K562 (cell line): ENCODE results near the gene FUT4. TPM values are rescaled to one million over a fixed set of nuclear protein-coding genes. Genes with fewer than 3 reads are reported as not detected.

Experiments used
- ATAC-seq: fragments of 200-7000 bp; cut with Tn5 transposase; 3 replicates; pipeline ENCODE4 v1.9.1; 2020; ENCODE audit warnings: moderate library complexity
- BruUV-seq: library from RNA; stranded (reverse); fragments of 400-500 nt; replicated peaks from 2 replicates; lab custom pipeline; 2021; lab: Mats Ljungman, UMichigan
- CTCF ChIA-PET: fragments of 300-600 bp; formaldehyde crosslinking; extraction: SDS; loops from one replicate; lab custom pipeline; 2021; ENCODE audit warnings: low intra/inter-chr PET ratio; lab: Yijun Ruan, JAX
- POLR2A ChIA-PET: fragments of 300-600, 350-650 bp; sonication (Branson Sonifier 250); formaldehyde crosslinking; extraction: SDS; loops from one replicate; lab custom pipeline; 2021; ENCODE audit warnings: antibody characterized with exemption, inconsistent platforms; lab: Yijun Ruan, JAX
- DNase-seq, 4 experiments: peaks; one replicate each; pipeline versions ENCODE4 v3.0.0 to v3.0.0-alpha.2; 2011 to 2018; ENCODE audit warnings: low spot score in 3 of 4, mixed read lengths in 3 of 4; ENCODE audit errors: extremely low read depth in 1 of 4
- FAIRE-seq: peaks from 2 replicates; lab custom pipeline; 2011; peaks lifted over from hg19 to GRCh38; lab: Jason Lieb, UNC
- H2AFZ ChIP-seq: 2 replicates; pipeline ENCODE4 v1.6.0; 2011; ENCODE audit warnings: low read depth, low read length, control low read depth, inconsistent platforms
- H3K27ac ChIP-seq: fragments of 200-600 bp; 3 replicates; pipeline ENCODE4 v1.8.0; 2011; ENCODE audit warnings: low read depth, mild to moderate bottlenecking, control low read depth, inconsistent platforms, low read length, moderate library complexity, mixed read lengths; ENCODE audit errors: extremely low read depth
- H3K27me3 ChIP-seq, 2 experiments: fragments of 300-600 bp in 1 of 2; 2 replicates in 1 of 2; 3 replicates in 1 of 2; pipeline versions ENCODE4 v1.6.0 to v1.8.0; 2011; ENCODE audit warnings: inconsistent platforms in 2 of 2, low read length in 2 of 2, mild to moderate bottlenecking in 1 of 2, mixed read lengths in 1 of 2, moderate library complexity in 1 of 2; ENCODE audit not compliant: control insufficient read depth in 2 of 2, insufficient read depth in 2 of 2
- H3K36me3 ChIP-seq: fragments of 300-600 bp; 3 replicates; pipeline ENCODE4 v1.8.0; 2011; ENCODE audit warnings: mild to moderate bottlenecking, low read length, inconsistent platforms; ENCODE audit not compliant: control insufficient read depth, insufficient read depth
- H3K4me1 ChIP-seq, 2 experiments: fragments of 200-600 bp in 1 of 2; replicated peaks in 1 of 2; 2 replicates in 1 of 2; 3 replicates in 1 of 2; pipeline versions ENCODE4 v1.5.1 to v1.8.0; 2011; ENCODE audit warnings: inconsistent platforms in 2 of 2, low read length in 2 of 2, mild to moderate bottlenecking in 1 of 2, mixed read lengths in 1 of 2, moderate library complexity in 1 of 2; ENCODE audit not compliant: control insufficient read depth in 2 of 2, insufficient read depth in 2 of 2
- H3K4me2 ChIP-seq: 2 replicates; pipeline ENCODE4 v1.6.1; 2011; ENCODE audit warnings: low read length, control low read depth, inconsistent platforms, mixed read lengths; ENCODE audit not compliant: insufficient read depth
- H3K4me3 ChIP-seq: fragments of 200-600 bp; sonication (generic), shearing (Covaris generic); 2 replicates; pipeline ENCODE4 v1.5.1; 2016; ENCODE audit warnings: control low read depth, inconsistent platforms
- H3K79me2 ChIP-seq: fragments of 200-600 bp; 3 replicates; pipeline ENCODE4 v1.8.0; 2011; ENCODE audit warnings: low read length, inconsistent platforms; ENCODE audit not compliant: control insufficient read depth, insufficient read depth
- H3K9ac ChIP-seq, 2 experiments: 2 replicates each; pipeline versions ENCODE4 v1.6.0 to v1.6.1; 2011; ENCODE audit warnings: low read depth in 2 of 2, low read length in 2 of 2, control low read depth in 1 of 2, inconsistent platforms in 1 of 2, mild to moderate bottlenecking in 1 of 2, mixed read lengths in 1 of 2; ENCODE audit not compliant: insufficient read depth in 1 of 2
- H3K9me1 ChIP-seq: one replicate; pipeline ENCODE4 v1.6.0; 2011; ENCODE audit warnings: inconsistent platforms, mild to moderate bottlenecking, low read length, moderate library complexity; ENCODE audit not compliant: control insufficient read depth, insufficient read depth
- H3K9me3 ChIP-seq: replicated peaks from 2 replicates; pipeline ENCODE4 v1.5.1; 2011; ENCODE audit warnings: low read depth, low read length, inconsistent platforms; ENCODE audit not compliant: control insufficient read depth, insufficient read depth
- H4K20me1 ChIP-seq: replicated peaks from 2 replicates; pipeline ENCODE4 v1.6.1; 2011; ENCODE audit warnings: low read length, inconsistent platforms, mixed read lengths; ENCODE audit not compliant: control insufficient read depth, insufficient read depth
- CBX3 ChIP-seq, 2 experiments: IDR thresholded peaks; 1 replicate in 1 of 2; 2 replicates in 1 of 2; pipeline ENCODE4 v1.6.1; 2012; ENCODE audit warnings: inconsistent platforms in 2 of 2, low read length in 2 of 2, borderline replicate concordance in 1 of 2, control low read depth in 1 of 2
- CTBP1 ChIP-seq: fragments of 450-650 bp; IDR thresholded peaks from 2 replicates; pipeline ENCODE4 v1.6.1; 2016; ENCODE audit warnings: borderline replicate concordance
- E2F6 ChIP-seq, 2 experiments: IDR thresholded peaks; 2 replicates each; pipeline ENCODE4 v1.6.1; 2011; ENCODE audit warnings: borderline replicate concordance in 1 of 2, control low read depth in 1 of 2, low read depth in 1 of 2, low read length in 1 of 2, mild to moderate bottlenecking in 1 of 2, mixed read lengths in 1 of 2, moderate library complexity in 1 of 2; ENCODE audit not compliant: insufficient read depth in 1 of 2, insufficient read length in 1 of 2, poor library complexity in 1 of 2, severe bottlenecking in 1 of 2; ENCODE audit errors: extremely low read depth in 1 of 2
- EGR1 ChIP-seq: fragments of 450-650 bp; conservative IDR thresholded peaks from 2 replicates; pipeline ENCODE4 v1.6.1; 2017; ENCODE audit warnings: mild to moderate bottlenecking
- ETS2 ChIP-seq: IDR thresholded peaks from 2 replicates; pipeline ENCODE4 v1.6.1; 2016; ENCODE audit warnings: borderline replicate concordance, missing genetic modification characterization, mild to moderate bottlenecking, moderate library complexity, missing compliant biosample characterization; ENCODE audit not compliant: poor library complexity, severe bottlenecking
- GABPA ChIP-seq: fragments of 200-800 bp; sonication (Bioruptor generic); conservative IDR thresholded peaks from 2 replicates; pipeline ENCODE4 v1.6.1; 2016; ENCODE audit warnings: low read depth, missing genetic modification characterization, missing compliant biosample characterization
- GTF2F1 ChIP-seq: IDR thresholded peaks from 2 replicates; pipeline ENCODE4 v1.6.1; 2011; ENCODE audit warnings: low read depth, low read length, improper control_type of control experiment
- HIVEP1 ChIP-seq: fragments of 250-450 bp; sonication (Bioruptor Pico); IDR thresholded peaks from 2 replicates; pipeline ENCODE4 v1.4.0; 2020; ENCODE audit warnings: mild to moderate bottlenecking
- HMGN3 ChIP-seq: IDR thresholded peaks from 2 replicates; pipeline ENCODE4 v1.6.1; 2011; ENCODE audit warnings: borderline replicate concordance, low read depth, mild to moderate bottlenecking, mixed read lengths, low read length; ENCODE audit not compliant: insufficient read length; ENCODE audit errors: extremely low read depth
- KAT8 ChIP-seq: fragments of 450-650 bp; IDR thresholded peaks from 2 replicates; pipeline ENCODE4 v1.6.1; 2016; ENCODE audit warnings: low read depth, mild to moderate bottlenecking
- KLF1 ChIP-seq: fragments of 450-650 bp; IDR thresholded peaks from 2 replicates; pipeline ENCODE4 v1.6.1; 2016; ENCODE audit warnings: missing genetic modification characterization, missing compliant biosample characterization
- MAZ ChIP-seq, 2 experiments: fragments of 450-650 bp in 1 of 2; sonication (generic) in 1 of 2; formaldehyde crosslinking; IDR thresholded peaks in 1 of 2; conservative IDR thresholded peaks in 1 of 2; 2 replicates each; pipeline versions ENCODE4 v1.4.0 to v1.5.0; 2020; ENCODE audit warnings: mild to moderate bottlenecking in 1 of 2, missing genetic modification reagents in 1 of 2
- MYC ChIP-seq, 2 experiments: fragments of 250-450 bp in 1 of 2; sonication (Bioruptor Pico) in 1 of 2; IDR thresholded peaks; 2 replicates each; pipeline versions ENCODE4 v1.5.1 to v1.6.1; 2012 to 2021; ENCODE audit warnings: low read depth in 2 of 2, borderline replicate concordance in 1 of 2, improper control_type of control experiment in 1 of 2, low read length in 1 of 2, mild to moderate bottlenecking in 1 of 2, moderate library complexity in 1 of 2
- PML ChIP-seq: IDR thresholded peaks from 2 replicates; pipeline ENCODE4 v1.6.1; 2012; ENCODE audit warnings: low read length, inconsistent platforms
- RBM34 ChIP-seq: fragments of 200-400 bp; formaldehyde crosslinking; IDR thresholded peaks from 2 replicates; pipeline ENCODE4 v1.6.1; 2018; ENCODE audit warnings: low read length, borderline replicate concordance; ENCODE audit not compliant: insufficient read depth
- USF2 ChIP-seq: sonication (generic); formaldehyde crosslinking; IDR thresholded peaks from 2 replicates; pipeline ENCODE4 v1.5.0; 2020; ENCODE audit warnings: missing genetic modification reagents
- WGBS: fragments of 100-300 bp; shearing (Covaris generic); methylation state at CpG from one replicate; pipeline ENCODE4 v1.1.6; 2016; ENCODE audit warnings: low coverage, mixed read lengths; ENCODE audit not compliant: insufficient coverage; ENCODE audit errors: missing lambda C conversion rate; 5-methylcytosine and 5-hydroxymethylcytosine counted together
- in situ Hi-C: fragments of 300-500 bp; cut with MboI; formaldehyde crosslinking; loops from 4 replicates; pipeline ENCODE4 v1.15.0; 2018; ENCODE audit warnings: inconsistent platforms, mixed read lengths
- intact Hi-C: fragments of 100-400 bp; cut with micrococcal nuclease; formaldehyde crosslinking; loops from 2 replicates; pipeline ENCODE4 v1.14.2; 2022
- polyA plus RNA-seq, 8 experiments: library from polyadenylated mRNA; depleted of rRNA in 4 of 8; stranded (reverse) in 5 of 8; unstranded in 3 of 8; fragments of >200 nt; fragmentation: Nextera tagmentation in 2 of 8; fragmentation: Illumina TruSeq in 1 of 8; extraction: Ambion mirVana in 2 of 8; extraction: Trizol in 1 of 8; gene quantifications; 2 replicates each; pipeline versions ENCODE4 v1.2.1 to v1.2.3, GENCODE V29; 2011 to 2014; ENCODE audit warnings: inconsistent platforms in 1 of 8, missing spikeins in 1 of 8
- total RNA-seq, 7 experiments: library from RNA; depleted of rRNA in 6 of 7; stranded (reverse); fragments of >200 nt in 6 of 7; fragmentation: Illumina TruSeq in 2 of 7; extraction: Trizol in 2 of 7; gene quantifications; 2 replicates each; pipeline versions ENCODE4 v1.2.1 to v1.2.3, GENCODE V29; 2011 to 2021; ENCODE audit warnings: low replicate concordance in 1 of 7
- TF ChIP-seq, protein P1 (sequence below): fragments of 450-650 bp; IDR thresholded peaks from 2 replicates; pipeline ENCODE4 v1.6.1; 2016; ENCODE audit warnings: missing biosample characterization, missing genetic modification characterization

The FUT4 gene
- total and polyA plus RNA-seq, 9 of the 15 experiments (the other 6 are each of a cell fraction or from before 2014, with no cell fraction given) = 1.1 to 8.9 (median 5.5) TPM

DNA sequence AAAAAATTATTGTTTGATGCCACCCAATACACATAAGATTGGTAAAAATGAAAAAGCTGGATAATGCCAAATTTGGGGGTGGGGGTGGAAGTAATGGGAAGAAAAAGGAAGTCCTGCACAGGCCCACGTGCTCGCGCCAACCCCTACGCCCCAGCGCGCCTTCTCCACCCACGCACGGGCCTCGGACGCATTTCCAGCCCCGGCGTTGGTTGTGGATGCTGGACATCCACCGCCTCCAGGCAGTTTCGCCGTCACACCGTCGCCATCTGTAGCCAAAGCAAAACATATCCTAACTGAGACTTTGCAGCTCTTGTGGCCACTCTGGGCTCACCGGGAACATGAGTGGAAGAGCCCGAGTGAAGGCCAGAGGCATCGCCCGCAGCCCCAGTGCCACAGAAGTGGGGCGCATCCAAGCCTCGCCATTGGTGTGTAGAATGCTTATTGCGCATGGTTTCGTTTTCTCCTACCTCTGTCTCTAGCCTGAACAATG, 23.5 kb downstream of the FUT4 start, which contains the start of gene PIWIL4:
TSS of gene PIWIL4 (plus strand) at position 188 of the 490 bp plus-strand sequence. CDS start at position 339, 151 bp downstream.
- 37% methylated on average over 25 of the region's 25 CpGs for WGBS
- ATAC-seq (peak; percentile 80), FAIRE-seq (no peak), DNase-seq (peak; percentile 61 to 78 (median 68))
- peak within 1 kb of the TSS; percentile 95 for H2AFZ ChIP-seq
- in situ Hi-C loops = no loop called here
- CTCF ChIA-PET = no interaction called here
- H3K9me1 ChIP-seq = no peaks in the 10 kb centered on the region
- intact Hi-C loops = no loop called here
- peak within 1 kb of the TSS; percentile 76 to 87 for H3K9ac ChIP-seq
- H4K20me1 ChIP-seq = no peaks in the 10 kb centered on the region
- H3K36me3 ChIP-seq = no peaks in the 10 kb centered on the region; the same call in 2 of the 3 replicates
- POLR2A ChIA-PET = no interaction called here
- no peaks in the 10 kb centered on the region for H3K27me3 ChIP-seq
- peak within 1 kb of the TSS; percentile 39 for H3K4me3 ChIP-seq
- H3K4me1 ChIP-seq = peaks cover 5 to 28% of the 10 kb centered on the region in 2 experiments
- peaks cover 13% of the 10 kb centered on the region; the same call in 2 of the 3 replicates for H3K79me2 ChIP-seq
- H3K9me3 ChIP-seq = no peaks in the 10 kb centered on the region
- H3K27ac ChIP-seq = peak within 1 kb of the TSS; percentile 85
- peak within 1 kb of the TSS; percentile 87 for H3K4me2 ChIP-seq
- BruUV-seq = no TSS peak
- TF ChIP-seq KAT8 (no peak), KLF1 (peak; percentile 49; the same call in 1 of the 2 replicates), EGR1 (peak; percentile 98), HIVEP1 (CRISPR knock-in tag) (no peak), E2F6 (IDR thresholded peaks at IDR 0.05; ENCODE audit: borderline replicate concordance in 1 of 2, extremely low read depth in 1 of 2, insufficient read depth in 1 of 2, insufficient read length in 1 of 2, low read depth in 1 of 2, low read length in 1 of 2, poor library complexity in 1 of 2, severe bottlenecking in 1 of 2) (peak; percentile 90 to 91), RBM34 (no peak), GTF2F1 (no peak), HMGN3 (peak; percentile 28), CBX3 (IDR thresholded peaks at IDR 0.05; ENCODE audit: borderline replicate concordance in 1 of 2, low read length in 2 of 2) (0 out of 3 replicates have a peak, but pooled peaks of 1 of the 2 experiments have one; percentile 50), PML (0 out of 2 replicates have a peak, but pooled peaks have one; percentile 18), CTBP1 (peak; percentile 49; the same call in 1 of the 2 replicates), ETS2 (tag) (no peak), GABPA (tag) (0 out of 2 replicates have a peak, but pooled peaks have one; percentile 5), MYC (IDR thresholded peaks at IDR 0.05; ENCODE audit: low read depth, low read length) (peak; percentile 93), MYC (CRISPR knock-in tag; IDR thresholded peaks at IDR 0.05; ENCODE audit: borderline replicate concordance, low read depth) (peak; percentile 81; the same call in 1 of the 2 replicates), MAZ (CRISPR knock-in tag; conservative IDR thresholded peaks at IDR 0.05 in 1 of 2, IDR thresholded peaks at IDR 0.05 in 1 of 2) (peak in 1 of 2 experiments; percentile 60; a peak in 2 of 4 replicates), USF2 (CRISPR knock-in tag) (peak; percentile 51)
- TF ChIP-seq, protein P1, sequence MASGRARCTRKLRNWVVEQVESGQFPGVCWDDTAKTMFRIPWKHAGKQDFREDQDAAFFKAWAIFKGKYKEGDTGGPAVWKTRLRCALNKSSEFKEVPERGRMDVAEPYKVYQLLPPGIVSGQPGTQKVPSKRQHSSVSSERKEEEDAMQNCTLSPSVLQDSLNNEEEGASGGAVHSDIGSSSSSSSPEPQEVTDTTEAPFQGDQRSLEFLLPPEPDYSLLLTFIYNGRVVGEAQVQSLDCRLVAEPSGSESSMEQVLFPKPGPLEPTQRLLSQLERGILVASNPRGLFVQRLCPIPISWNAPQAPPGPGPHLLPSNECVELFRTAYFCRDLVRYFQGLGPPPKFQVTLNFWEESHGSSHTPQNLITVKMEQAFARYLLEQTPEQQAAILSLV = no peak
